Stimulated activated CD8-positive, alpha-beta memory T cell treated with anti-CD3 and anti-CD28 coated beads, Interleukin-15, amount 100 ng/mL, for 24 hours (primary cell): ENCODE results near the gene CDH23.

Experiments
- DNase-seq: peaks from one replicate; pipeline ENCODE4 v3.0.0-alpha.2; 2020; ENCODE audit warnings: low read depth

The CDH23 gene

DNA sequence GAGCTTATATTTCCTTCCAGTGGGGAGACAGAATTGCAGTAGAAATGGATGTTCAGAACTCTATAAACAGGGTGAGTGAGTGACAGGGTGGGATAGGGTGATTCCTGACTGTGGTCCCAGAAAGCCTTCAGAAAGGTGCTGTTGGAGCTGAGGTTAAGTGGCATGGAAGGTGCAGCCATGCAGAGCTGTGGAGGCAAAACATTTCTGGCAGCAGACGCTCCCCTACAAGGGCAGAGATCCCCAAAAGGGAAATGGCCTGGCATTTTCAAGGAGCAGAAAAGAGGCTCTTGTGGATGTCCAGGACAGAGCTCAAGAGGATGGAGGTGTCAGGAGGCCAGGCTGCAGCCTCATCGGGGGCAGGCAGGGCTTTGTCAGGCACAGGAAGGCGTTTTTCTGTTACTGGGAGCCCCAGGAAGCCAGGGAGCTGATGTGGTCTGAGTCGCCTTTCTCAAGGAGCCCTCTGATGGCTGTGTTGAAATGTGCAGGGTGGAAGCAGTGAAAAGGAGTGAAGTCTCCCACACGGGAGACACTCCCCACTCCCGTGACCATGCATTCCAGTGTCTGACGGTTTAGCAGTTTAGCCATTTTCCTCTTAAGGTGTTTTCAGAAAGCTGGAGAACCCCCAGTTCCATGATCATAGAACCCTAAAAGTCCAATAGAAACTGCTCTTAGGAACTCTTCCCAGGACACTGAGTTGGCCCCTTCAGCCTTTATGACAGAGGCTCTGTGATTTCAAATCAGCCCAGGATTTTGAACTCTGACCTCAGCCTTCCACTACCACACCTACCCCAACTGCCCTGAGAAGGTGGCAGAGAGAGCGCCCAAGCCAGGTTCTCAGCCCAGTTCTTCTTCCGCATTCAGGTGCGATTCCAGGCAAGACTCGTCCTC lies 226.6 kb downstream of the CDH23 start:
- DNase-seq, result no peak

GRCh38 chr10:71623986-71624291 lies 227.2 kb downstream of the CDH23 start:
- DNase-seq, result no peak

GRCh38 chr10:71625445-71626175 lies 228.9 kb downstream of the CDH23 start:
- DNase-seq, result no peak

DNA sequence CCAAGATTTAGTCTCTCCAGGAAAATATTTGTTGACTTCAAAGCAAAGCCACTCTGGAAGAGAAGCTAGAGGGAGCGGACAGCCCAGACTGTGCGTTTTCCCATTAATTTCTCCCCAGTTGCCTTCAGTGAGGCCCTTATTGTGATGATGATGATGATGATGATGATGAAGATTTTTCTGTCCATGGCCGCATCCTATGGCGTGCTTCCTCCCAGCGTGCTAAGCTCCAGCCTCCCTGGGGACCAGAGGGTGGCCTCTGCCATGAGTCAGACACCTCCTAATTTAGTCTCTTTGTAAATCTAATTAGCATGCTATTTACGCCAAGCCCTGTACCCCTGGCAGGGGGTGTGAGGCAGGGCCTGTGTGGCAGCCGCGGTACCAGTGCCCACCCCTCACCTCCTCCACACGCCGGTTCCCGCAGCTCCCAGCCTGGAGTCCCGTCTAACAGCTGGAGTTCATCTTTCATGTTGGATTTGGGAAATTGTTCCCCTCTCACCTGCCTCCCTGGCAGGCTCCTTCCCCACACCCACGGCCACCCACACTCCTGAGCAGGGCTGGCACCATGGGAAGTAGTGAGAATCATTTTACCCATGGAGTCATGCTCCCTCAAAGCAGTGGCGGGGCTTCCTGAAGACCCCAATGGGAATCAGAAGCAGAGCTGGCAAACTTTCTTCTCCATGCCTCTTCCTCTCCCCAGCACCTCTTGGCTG lies 230.7 kb downstream of the CDH23 start:
- DNase-seq, result no peak

DNA sequence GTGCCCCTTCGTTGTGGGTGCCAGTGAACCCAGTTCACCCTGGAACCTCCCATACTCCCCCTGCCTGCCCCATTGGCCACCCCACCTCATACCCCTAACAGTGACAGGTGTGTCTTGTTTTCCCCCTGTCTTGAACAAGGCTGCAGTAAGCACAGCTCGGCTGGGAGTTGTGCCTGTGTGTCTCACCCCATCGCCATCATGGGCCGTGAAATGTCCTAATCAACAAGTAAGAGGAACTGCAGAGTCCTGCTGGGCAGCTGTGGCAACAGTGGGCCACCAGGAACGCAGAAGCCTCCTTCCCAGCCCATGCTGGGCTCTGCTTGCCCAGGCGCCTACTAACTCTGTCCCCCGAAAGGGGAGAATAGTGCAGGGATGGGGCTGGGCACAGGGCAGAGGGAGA lies 231.2 kb downstream of the CDH23 start:
- no peak for DNase-seq

DNA sequence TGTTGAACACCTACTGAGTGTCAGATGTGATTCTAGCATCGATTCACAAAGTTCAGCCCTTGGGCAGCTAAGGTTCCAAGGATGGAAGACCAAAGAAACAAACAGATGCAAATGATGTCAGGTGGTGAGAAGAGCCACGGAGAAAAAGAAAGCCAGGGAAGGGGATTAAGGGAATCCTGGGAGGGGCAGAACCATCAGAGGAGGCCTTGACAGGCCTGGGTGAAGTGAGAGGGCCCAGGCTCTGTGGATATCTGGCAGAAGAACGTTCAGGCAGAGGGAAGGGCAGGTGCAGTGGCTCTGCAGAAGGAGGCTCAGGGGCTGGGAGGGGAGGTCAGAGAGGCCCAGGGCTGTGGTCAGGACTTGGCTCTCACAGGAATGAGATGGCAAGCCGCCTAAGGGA lies 232.4 kb downstream of the CDH23 start:
- DNase-seq, result no peak

- DNase-seq, result no peak
Observed at GRCh38 chr10:71630168-71630567, 233.4 kb downstream of the CDH23 start.

DNA sequence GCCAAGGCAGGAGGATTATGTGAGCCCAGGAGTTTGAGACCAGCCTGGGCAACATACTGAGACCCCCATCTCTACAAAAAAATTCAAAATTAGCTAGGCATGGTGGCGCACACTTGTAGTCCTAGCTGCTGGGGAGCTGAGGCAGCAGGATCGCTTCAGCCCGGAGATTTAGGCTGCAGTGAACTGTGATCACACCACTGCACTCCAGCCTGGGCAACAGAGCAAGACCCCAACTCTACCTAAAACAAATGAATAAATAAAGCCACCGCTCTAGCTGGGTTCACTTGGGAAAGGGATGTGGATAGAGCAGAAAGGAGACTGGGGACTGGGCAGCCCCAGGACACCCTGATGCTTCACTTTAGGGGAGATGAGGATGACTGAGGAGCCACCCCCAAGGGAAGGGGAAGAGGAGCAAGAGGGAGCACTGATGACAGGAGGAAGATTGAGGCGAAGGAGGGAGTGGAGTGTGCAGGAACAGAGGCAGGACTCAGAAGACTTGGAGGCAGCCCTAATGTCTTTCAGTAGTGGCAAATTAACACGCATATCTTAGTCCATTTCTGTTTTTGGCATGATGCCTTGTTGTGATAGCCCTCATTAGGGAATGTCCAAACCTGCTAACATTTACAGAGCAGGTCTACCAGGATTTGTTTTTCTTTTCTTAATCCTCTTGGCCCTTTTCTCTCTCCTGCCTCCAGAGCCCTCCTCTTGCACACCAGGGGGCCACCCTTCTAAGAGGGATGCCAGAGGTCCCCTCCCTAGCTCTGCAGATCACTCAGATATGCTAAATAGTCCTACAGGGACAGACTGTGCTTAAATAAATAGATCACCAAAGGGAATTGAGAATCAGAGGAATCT lies 234.5 kb downstream of the CDH23 start:
- no peak for DNase-seq

- DNase-seq, result no peak
Observed at GRCh38 chr10:71632200-71632820, 235.6 kb downstream of the CDH23 start.

DNA sequence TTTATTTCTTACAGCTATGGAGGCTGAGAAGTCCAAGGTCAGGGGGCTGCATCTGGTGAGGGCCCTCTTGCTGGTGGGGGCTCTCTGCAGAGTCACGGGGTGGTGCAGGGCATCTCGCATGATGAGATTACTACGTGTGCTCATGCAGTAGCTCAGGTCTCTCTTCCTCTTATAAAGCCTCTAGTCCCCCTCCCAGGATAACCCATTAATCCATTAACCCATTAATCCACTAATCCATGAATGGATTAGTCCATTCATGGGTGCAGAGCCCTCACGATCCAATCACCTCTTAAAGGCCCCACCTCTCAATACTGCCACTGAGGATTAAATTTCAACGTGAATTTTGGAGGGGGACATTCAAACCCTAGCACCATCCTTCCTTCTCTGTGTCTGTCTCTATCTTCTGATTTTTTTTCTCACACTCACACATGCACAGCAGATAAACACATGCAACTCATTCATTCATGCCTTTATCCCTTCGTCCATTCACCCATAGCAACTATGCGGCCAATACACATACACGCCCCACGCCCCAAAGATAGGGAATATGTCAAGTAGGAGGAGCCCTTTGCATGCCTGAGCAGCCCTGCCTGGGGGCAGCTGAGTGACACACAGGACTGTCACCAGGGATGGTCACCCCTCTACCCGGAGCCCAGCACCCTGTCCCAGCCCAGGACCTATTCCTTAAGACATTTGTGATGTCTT lies 236.3 kb downstream of the CDH23 start:
- DNase-seq, result no peak

DNA sequence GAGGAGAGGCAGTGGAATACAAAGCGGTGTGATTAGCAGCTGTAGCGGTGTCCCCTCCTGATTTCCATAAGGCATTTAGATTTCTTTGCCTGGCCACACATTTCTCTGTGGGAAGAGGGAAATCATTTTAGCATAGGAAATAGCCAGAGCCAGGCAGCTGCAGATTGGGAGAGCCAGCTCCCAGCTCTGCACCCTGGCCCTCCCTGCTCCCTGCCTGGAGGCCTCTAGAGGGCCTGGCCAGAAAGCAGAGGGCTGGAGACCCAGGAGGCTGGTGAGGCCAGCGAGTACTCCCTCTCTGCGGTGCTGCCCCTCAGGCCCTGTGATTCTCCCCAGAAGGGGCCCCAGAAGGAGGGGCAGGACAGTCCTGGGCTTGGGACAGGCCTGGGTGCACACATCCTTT lies 237.2 kb downstream of the CDH23 start:
- no peak for DNase-seq

- no peak for DNase-seq
Observed at GRCh38 chr10:71634531-71635164, 237.9 kb downstream of the CDH23 start.

DNA sequence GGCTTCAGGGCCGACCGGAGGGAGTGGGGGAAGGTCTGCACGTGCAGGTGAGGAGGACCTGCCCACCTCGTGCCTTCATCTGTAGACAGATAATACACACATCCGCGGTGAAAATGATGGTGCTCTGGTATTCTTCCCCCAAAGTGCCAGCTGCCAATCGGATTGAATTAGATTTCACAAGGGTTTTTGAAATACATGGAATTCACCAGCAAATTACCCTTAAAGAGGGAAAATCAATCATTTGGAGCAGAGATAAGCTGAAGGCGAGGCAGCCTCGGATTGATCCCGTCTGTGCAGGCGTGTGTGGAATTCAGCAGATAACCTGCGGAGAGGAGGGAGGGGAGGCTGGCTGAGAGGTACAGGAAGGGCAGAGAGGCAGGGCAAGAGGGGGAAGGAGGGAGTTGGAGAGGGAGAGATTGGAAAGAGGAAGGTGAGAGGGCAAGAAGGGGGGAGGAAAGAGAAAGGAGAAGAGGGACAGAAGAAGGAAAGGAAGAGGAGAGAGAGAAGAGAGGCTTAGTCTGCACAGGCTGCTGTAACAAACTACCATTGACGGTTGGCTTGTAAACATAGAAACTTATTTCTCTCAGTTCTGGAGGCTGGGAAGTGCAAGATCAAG lies 238.6 kb downstream of the CDH23 start:
- DNase-seq, result no peak

DNA sequence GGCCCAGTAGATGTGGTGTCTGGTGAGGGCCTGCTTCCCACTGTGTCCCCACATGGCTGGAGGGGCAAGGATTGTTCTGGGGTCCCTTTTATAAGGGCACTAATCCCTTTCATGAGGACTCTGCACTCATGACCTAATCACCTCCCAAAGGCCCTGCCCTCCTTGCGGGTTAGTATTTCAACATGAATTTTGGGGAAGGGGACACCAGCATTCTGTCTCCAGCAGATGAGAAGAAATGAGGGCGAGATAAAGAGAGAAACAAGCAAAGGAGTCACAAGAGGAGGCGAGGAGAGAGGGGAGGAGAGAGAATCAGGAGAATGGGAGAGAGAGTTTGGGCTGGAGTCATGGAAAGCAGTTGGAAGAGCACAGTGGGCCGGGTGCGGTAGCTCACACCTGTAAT lies 239.1 kb downstream of the CDH23 start:
- no peak for DNase-seq

- no peak for DNase-seq
Observed at GRCh38 chr10:71636588-71636987, 239.9 kb downstream of the CDH23 start.

DNA sequence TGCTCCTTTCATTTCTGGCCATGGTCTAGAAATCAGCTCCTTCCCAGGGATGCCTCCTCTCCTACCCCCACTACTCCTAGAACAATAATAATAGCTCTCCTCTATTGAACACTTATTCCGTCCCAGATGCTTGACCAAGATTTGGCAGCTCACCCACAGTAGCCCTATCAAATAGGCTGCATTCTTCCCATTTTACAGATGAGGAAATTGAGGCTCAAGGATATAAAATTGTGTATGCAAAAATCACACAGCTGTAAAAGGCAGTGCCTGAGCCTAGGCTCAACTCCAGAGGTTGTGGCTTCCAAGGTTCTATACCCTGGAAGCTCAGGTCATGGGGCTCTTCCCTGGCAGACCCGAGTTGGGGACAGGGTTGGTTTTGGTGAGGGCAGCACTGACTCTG lies 240.6 kb downstream of the CDH23 start:
- no peak for DNase-seq

DNA sequence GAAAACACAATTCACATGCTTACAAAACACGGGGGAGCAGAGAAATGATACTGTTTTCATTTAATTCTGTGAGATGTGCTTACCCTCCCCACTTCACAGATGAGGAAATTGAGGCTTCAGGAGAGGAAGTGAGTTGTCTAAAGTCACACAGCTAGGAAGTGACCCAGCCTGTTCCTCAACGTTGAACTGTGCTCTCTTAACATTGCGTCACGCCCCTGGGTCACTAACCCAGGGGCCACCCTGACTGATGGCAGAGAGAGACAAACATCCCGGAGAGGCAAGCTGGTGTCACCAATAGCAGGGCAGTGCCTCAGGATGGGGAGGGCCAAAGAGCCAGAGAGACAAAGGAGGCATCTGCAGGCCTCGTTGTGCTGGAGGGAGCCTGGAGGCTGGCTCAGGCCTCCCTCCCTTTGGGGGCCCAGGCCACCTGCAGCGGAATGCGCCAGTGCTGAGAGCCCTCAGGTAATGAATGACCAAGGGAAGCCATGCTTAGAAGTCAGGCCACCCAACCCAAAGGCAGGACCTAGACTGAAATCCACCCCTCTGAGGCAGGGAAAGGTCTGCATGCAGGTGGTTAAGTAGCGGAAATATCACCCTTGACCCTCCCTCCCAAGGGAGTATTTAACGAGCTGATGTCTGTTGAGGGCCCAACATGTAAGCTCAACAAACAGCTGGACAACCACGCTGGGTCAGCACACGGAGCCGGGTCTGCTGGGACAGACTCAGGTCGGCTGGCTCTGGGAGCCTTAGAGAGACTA lies 241.5 kb downstream of the CDH23 start:
- no peak for DNase-seq

DNA sequence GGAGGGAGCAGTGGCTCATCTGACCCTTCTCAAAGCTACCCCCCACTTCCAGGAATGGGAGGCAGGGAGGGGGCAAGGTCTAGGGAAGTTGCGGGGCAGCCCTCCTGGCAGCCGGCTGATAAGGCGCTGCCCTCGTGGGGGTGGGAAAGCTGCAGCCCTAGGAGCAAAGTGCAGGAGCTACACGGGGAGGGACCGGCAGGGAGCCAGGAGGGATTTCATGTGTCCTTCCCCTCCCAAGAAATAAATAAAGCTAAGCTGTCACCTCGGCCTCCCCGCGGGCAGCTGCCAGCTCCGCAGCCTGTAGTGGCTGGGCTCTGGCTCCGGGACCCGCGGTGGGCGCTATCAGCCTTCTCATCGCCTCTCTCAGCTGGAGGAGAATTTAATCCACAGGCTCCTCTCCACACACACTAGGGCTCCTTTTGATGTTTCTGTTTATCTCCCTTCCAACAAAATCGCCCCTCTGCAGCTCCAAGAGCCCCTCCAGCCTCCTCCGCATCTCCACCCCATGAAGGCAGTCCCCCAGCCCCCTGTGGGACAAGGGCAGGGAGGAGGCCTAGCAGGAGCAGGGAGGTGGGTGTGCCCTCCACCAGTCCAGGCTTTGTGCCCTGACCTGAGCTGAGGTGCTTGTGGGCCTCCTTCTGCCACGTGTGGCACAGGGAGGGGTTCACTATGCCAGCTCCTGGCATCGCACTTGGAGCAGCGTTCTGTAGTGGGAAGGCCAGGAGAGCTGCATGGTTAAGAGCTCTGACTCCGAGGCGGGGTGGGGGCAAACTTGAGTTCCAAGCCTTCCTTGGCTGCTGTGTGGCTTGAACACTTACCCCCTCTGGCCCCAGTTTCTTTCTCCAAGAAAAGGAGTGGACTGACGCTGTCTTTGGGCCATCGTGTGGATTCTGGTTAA lies 242.4 kb downstream of the CDH23 start:
- DNase-seq, result no peak
